HEK293 (cell line): ENCODE data around the gene SH3GL1.

Experiments
- CTCF ChIA-PET: fragments of 350-600 bp; formaldehyde crosslinking; extraction: SDS; loops from one replicate; lab custom pipeline; 2021; ENCODE audit warnings: antibody characterized with exemption; lab: Yijun Ruan, JAX
- POLR2A ChIA-PET: fragments of 300-600 bp; formaldehyde crosslinking; extraction: SDS; loops from one replicate; lab custom pipeline; 2020; ENCODE audit warnings: antibody characterized with exemption, inconsistent platforms; lab: Yijun Ruan, JAX
- H3K27ac ChIP-seq: fragments of 200-500 bp; sonication (Bioruptor generic); 2 replicates; pipeline ENCODE4 v1.5.1; 2014; ENCODE audit warnings: low read depth, low read length, control low read depth, inconsistent platforms; ENCODE audit errors: extremely low read depth
- H3K36me3 ChIP-seq, 2 experiments: fragments of 200-500 bp in 1 of 2; sonication (Bioruptor generic) in 1 of 2; 1 replicate in 1 of 2; 2 replicates in 1 of 2; pipeline ENCODE4 v1.5.1; 2014 to 2017; ENCODE audit warnings: inconsistent platforms in 2 of 2, low read length in 2 of 2; ENCODE audit not compliant: control insufficient read depth in 2 of 2, insufficient read depth in 1 of 2
- H3K4me1 ChIP-seq: fragments of 200-500 bp; sonication (Bioruptor generic); 2 replicates; pipeline ENCODE4 v1.5.1; 2014; ENCODE audit warnings: mild to moderate bottlenecking, low read length, inconsistent platforms; ENCODE audit not compliant: control insufficient read depth, insufficient read depth
- H3K4me3 ChIP-seq: 2 replicates; pipeline ENCODE4 v1.5.1; 2011; ENCODE audit warnings: low read depth, mild to moderate bottlenecking, control low read depth, low read length, moderate library complexity
- H3K9me3 ChIP-seq: fragments of 200-500 bp; sonication (Bioruptor generic); 2 replicates; pipeline ENCODE4 v1.5.1; 2014; ENCODE audit warnings: low read depth, low read length, inconsistent platforms; ENCODE audit not compliant: control insufficient read depth, insufficient read depth
- BCL11B ChIP-seq: fragments of 450-650 bp; formaldehyde crosslinking; IDR thresholded peaks from 2 replicates; pipeline ENCODE4 v1.5.1; 2016; ENCODE audit warnings: low read depth, missing biosample characterization, missing genetic modification characterization
- EGR2 ChIP-seq: fragments of 450-650 bp; formaldehyde crosslinking; IDR thresholded peaks from 2 replicates; pipeline ENCODE4 v1.5.1; 2016; ENCODE audit warnings: low read depth, missing biosample characterization, missing genetic modification characterization
- OVOL3 ChIP-seq: fragments of 450-650 bp; formaldehyde crosslinking; IDR thresholded peaks from 2 replicates; pipeline ENCODE4 v1.5.1; 2016; ENCODE audit warnings: missing biosample characterization, missing genetic modification characterization
- PRDM1 ChIP-seq: fragments of 450-650 bp; formaldehyde crosslinking; IDR thresholded peaks from 2 replicates; pipeline ENCODE4; 2016; ENCODE audit warnings: missing biosample characterization, missing genetic modification characterization
- PRDM6 ChIP-seq: fragments of 450-650 bp; formaldehyde crosslinking; IDR thresholded peaks from 2 replicates; pipeline ENCODE4 v1.5.1; 2017; ENCODE audit warnings: missing biosample characterization, missing genetic modification characterization
- RBAK ChIP-seq: fragments of 450-650 bp; formaldehyde crosslinking; IDR thresholded peaks from 2 replicates; pipeline ENCODE4 v1.5.1; 2016; ENCODE audit warnings: missing biosample characterization, missing genetic modification characterization
- REPIN1 ChIP-seq: fragments of 450-650 bp; formaldehyde crosslinking; IDR thresholded peaks from 2 replicates; pipeline ENCODE4 v1.5.1; 2017; ENCODE audit warnings: missing biosample characterization, missing genetic modification characterization, low read depth
- SETDB1 ChIP-seq: IDR thresholded peaks from one replicate; pipeline ENCODE4 v1.6.1; 2017; ENCODE audit warnings: mild to moderate bottlenecking, low read length, moderate library complexity, mixed read lengths; ENCODE audit not compliant: insufficient read length
- ZBTB44 ChIP-seq: fragments of 450-650 bp; IDR thresholded peaks from 2 replicates; pipeline ENCODE4 v1.5.1; 2018; ENCODE audit warnings: missing biosample characterization, mild to moderate bottlenecking, missing genetic modification characterization
- ZBTB49 ChIP-seq: fragments of 450-650 bp; formaldehyde crosslinking; IDR thresholded peaks from 2 replicates; pipeline ENCODE4 v1.5.1; 2016; ENCODE audit warnings: missing biosample characterization, missing genetic modification characterization, low read depth
- ZNF10 ChIP-seq: fragments of 450-650 bp; formaldehyde crosslinking; IDR thresholded peaks from 2 replicates; pipeline ENCODE4 v1.5.1; 2017; ENCODE audit warnings: missing biosample characterization, missing genetic modification characterization
- ZNF114 ChIP-seq: fragments of 450-650 bp; formaldehyde crosslinking; IDR thresholded peaks from 2 replicates; pipeline ENCODE4 v1.5.0; 2017; ENCODE audit warnings: missing biosample characterization, missing genetic modification characterization
- ZNF146 ChIP-seq: fragments of 450-650 bp; formaldehyde crosslinking; IDR thresholded peaks from 2 replicates; pipeline ENCODE4 v1.5.1; 2016; ENCODE audit warnings: missing biosample characterization, missing genetic modification characterization
- ZNF155 ChIP-seq: fragments of 450-650 bp; formaldehyde crosslinking; IDR thresholded peaks from 2 replicates; pipeline ENCODE4 v1.5.1; 2016; ENCODE audit warnings: missing biosample characterization, missing genetic modification characterization
- ZNF157 ChIP-seq: fragments of 450-650 bp; formaldehyde crosslinking; IDR thresholded peaks from 2 replicates; pipeline ENCODE4 v1.5.1; 2016; ENCODE audit warnings: missing biosample characterization, missing genetic modification characterization
- ZNF174 ChIP-seq: fragments of 450-650 bp; formaldehyde crosslinking; IDR thresholded peaks from 2 replicates; pipeline ENCODE4 v1.5.0; 2017; ENCODE audit warnings: missing biosample characterization, mild to moderate bottlenecking, missing genetic modification characterization
- ZNF48 ChIP-seq: fragments of 450-650 bp; formaldehyde crosslinking; IDR thresholded peaks from 2 replicates; pipeline ENCODE4 v1.5.1; 2016; ENCODE audit warnings: missing biosample characterization, missing genetic modification characterization
- ZNF530 ChIP-seq: fragments of 450-650 bp; formaldehyde crosslinking; IDR thresholded peaks from 2 replicates; pipeline ENCODE4 v1.5.1; 2016; ENCODE audit warnings: low read depth, missing biosample characterization, missing genetic modification characterization
- ZNF544 ChIP-seq: fragments of 450-650 bp; formaldehyde crosslinking; IDR thresholded peaks from 2 replicates; pipeline ENCODE4 v1.5.0; 2017; ENCODE audit warnings: missing biosample characterization, missing genetic modification characterization
- ZNF548 ChIP-seq: fragments of 450-650 bp; formaldehyde crosslinking; IDR thresholded peaks from 2 replicates; pipeline ENCODE4 v1.5.1; 2016; ENCODE audit warnings: missing biosample characterization, missing genetic modification characterization
- ZNF571 ChIP-seq: fragments of 450-650 bp; formaldehyde crosslinking; IDR thresholded peaks from 2 replicates; pipeline ENCODE4 v1.5.0; 2017; ENCODE audit warnings: missing biosample characterization, missing genetic modification characterization
- ZNF580 ChIP-seq: fragments of 450-650 bp; formaldehyde crosslinking; IDR thresholded peaks from 2 replicates; pipeline ENCODE4 v1.5.1; 2016; ENCODE audit warnings: missing biosample characterization, missing genetic modification characterization
- ZNF585B ChIP-seq: fragments of 450-650 bp; formaldehyde crosslinking; IDR thresholded peaks from 2 replicates; pipeline ENCODE4 v1.5.1; 2016; ENCODE audit warnings: missing biosample characterization, missing genetic modification characterization
- ZNF600 ChIP-seq: fragments of 450-650 bp; formaldehyde crosslinking; IDR thresholded peaks from 2 replicates; pipeline ENCODE4 v1.5.1; 2016; ENCODE audit warnings: missing biosample characterization, missing genetic modification characterization
- ZNF624 ChIP-seq: fragments of 450-650 bp; formaldehyde crosslinking; IDR thresholded peaks from 2 replicates; pipeline ENCODE4 v1.5.1; 2017; ENCODE audit warnings: missing biosample characterization, missing genetic modification characterization
- ZNF629 ChIP-seq: fragments of 450-650 bp; formaldehyde crosslinking; IDR thresholded peaks from 2 replicates; pipeline ENCODE4 v1.5.1; 2017; ENCODE audit warnings: missing biosample characterization, missing genetic modification characterization
- ZNF654 ChIP-seq: fragments of 450-650 bp; formaldehyde crosslinking; IDR thresholded peaks from 2 replicates; pipeline ENCODE4 v1.5.1; 2016; ENCODE audit warnings: low read depth, missing biosample characterization, missing genetic modification characterization
- ZNF701 ChIP-seq: fragments of 450-650 bp; formaldehyde crosslinking; IDR thresholded peaks from 2 replicates; pipeline ENCODE4 v1.5.1; 2016; ENCODE audit warnings: missing biosample characterization, missing genetic modification characterization
- ZSCAN23 ChIP-seq: fragments of 450-650 bp; formaldehyde crosslinking; IDR thresholded peaks from 2 replicates; pipeline ENCODE4 v1.5.1; 2016; ENCODE audit warnings: missing biosample characterization, missing genetic modification characterization

SH3GL1 gene

GRCh38 chr19:4376028-4376670, 24.2 kb downstream of the SH3GL1 start (continued):
- TF ChIP-seq ZBTB44 (tag by site-specific recombination) = no peak
- no peak for TF ChIP-seq PRDM1 (tag by site-specific recombination)
- TF ChIP-seq ZNF10 = 0 out of 2 replicates have a peak, but pooled peaks have one; percentile 29
- TF ChIP-seq ZSCAN23 (tag by site-specific recombination) = no peak
- TF ChIP-seq, all 188 proteins: peak for 5

- POLR2A ChIA-PET = interaction anchor here (0.6 to 3.8 kb wide), 8 partner anchors 11 to 40 kb away, joined by 3 to 19 read pairs (median 9); partner anchors contain the start of genes CHAF1A, MPND and SH3GL1
- CTCF ChIA-PET = interaction anchor here (0.5 to 5.5 kb wide), 22 partner anchors 9 to 261 kb away, joined by 3 to 40 read pairs (median 4); partner anchors contain the start of genes CHAF1A and SH3GL1
- H3K9me3 ChIP-seq = no peaks in the 10 kb centered on the region
- H3K27ac ChIP-seq = no peak overlapping the region; the same call in 1 of the 2 replicates
- H3K4me1 ChIP-seq = peaks cover 9% of the 10 kb centered on the region
- peaks cover 0 to 3% of the 10 kb centered on the region in 2 experiments; a peak in 1 of 3 replicates for H3K36me3 ChIP-seq
- no peak overlapping the region for H3K4me3 ChIP-seq
- no peak for TF ChIP-seq ZNF48 (tag by site-specific recombination)
- TF ChIP-seq ZNF654 (tag by site-specific recombination) = no peak
- TF ChIP-seq ZNF624 (tag by site-specific recombination) = no peak
- no peak for TF ChIP-seq ZNF580 (tag by site-specific recombination)
- TF ChIP-seq PRDM6 (tag by site-specific recombination) = peak; percentile 96
- TF ChIP-seq ZNF146 (tag by site-specific recombination) = no peak
- TF ChIP-seq BCL11B = no peak
- TF ChIP-seq ZNF585B (tag by site-specific recombination) = no peak
- peak; percentile 92 for TF ChIP-seq ZNF629 (tag by site-specific recombination)
- no peak for TF ChIP-seq ZNF548
- TF ChIP-seq ZNF10 = no peak
- TF ChIP-seq ZNF155 (tag by site-specific recombination) = no peak
- TF ChIP-seq ZNF157 (tag by site-specific recombination) = no peak
- TF ChIP-seq ZNF600 = peak; percentile 74
- no peak for TF ChIP-seq ZNF701
- TF ChIP-seq OVOL3 (tag by site-specific recombination) = no peak
- no peak for TF ChIP-seq ZNF174 (tag by site-specific recombination)
- no peak for TF ChIP-seq ZNF114
- no peak for TF ChIP-seq ZBTB49 (tag by site-specific recombination)
- TF ChIP-seq RBAK = no peak
- no peak for TF ChIP-seq ZNF544 (tag by site-specific recombination)
- TF ChIP-seq EGR2 = no peak
- no peak for TF ChIP-seq REPIN1 (tag by site-specific recombination)
- TF ChIP-seq SETDB1 = no peak
- no peak for TF ChIP-seq ZNF571 (tag by site-specific recombination)
- no peak for TF ChIP-seq ZNF530
Observed at GRCh38 chr19:4375164-4376027, 25.0 kb downstream of the SH3GL1 start.
